Activated effector memory CD4-positive, alpha-beta T cell treated with anti-CD3 and anti-CD28 coated beads, Interleukin-2, amount 50 U/mL, for 16 hours (primary cell): ENCODE data around the gene TRNT1.

Experiments
- DNase-seq: peaks from one replicate; pipeline ENCODE4 v3.0.0-alpha.2; 2020

TRNT1 gene

GRCh38 chr3:3126477-3127431 is at the start of gene TRNT1:
Gene TRNT1, plus strand, starts transcription at chr3:3126940. Its CDS starts 2,101 bp downstream, at chr3:3129041.
- DNase-seq = peak; percentile 98

DNA sequence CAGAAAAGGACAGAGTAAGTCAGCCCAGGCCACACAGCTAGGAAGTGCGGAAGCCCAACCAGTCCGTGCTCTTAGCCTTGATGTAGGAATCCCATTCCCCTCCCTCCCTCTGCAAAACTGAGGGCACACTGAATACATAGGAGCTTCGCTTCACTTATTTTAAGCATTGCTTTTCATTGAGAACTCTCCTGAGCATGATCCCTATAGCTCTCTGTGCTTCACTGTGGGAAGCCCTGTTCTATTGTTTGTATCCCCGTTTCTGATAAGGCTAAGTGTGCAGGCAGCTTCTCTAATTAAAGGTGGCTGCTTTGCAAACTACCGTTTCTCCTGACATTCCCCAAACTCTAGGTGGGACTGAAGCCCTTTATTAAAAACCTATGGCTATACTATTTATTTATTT is 46.4 kb upstream of the TRNT1 start:
- no peak for DNase-seq

- no peak for DNase-seq
Measured at GRCh38 chr3:3081381-3082233, 45.1 kb upstream of the TRNT1 start.

GRCh38 chr3:3082234-3082924 is 44.4 kb upstream of the TRNT1 start:
- no peak for DNase-seq

GRCh38 chr3:3084890-3085289 is 41.9 kb upstream of the TRNT1 start:
- no peak for DNase-seq

GRCh38 chr3:3085782-3086181 is 41.0 kb upstream of the TRNT1 start:
- no peak for DNase-seq

DNA sequence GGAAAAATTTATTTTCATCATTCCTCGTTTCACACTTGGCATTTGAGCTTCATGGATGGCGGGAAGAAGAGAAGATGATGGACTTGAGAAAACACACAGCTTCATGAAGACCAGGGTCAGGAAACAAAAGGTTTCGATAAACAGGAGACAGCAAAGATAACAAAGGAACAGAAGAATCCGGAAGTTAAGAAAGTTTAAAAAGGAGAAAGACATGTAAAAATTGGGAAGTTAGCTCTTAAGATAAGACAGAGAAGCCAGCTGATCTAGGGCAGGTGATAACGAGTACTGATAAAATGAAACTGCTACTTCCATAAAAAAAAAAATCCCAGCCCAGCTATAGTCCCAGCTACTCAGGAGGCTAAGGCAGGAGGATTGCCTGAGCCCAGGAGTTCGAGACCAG is 40.5 kb upstream of the TRNT1 start:
- no peak for DNase-seq

DNA sequence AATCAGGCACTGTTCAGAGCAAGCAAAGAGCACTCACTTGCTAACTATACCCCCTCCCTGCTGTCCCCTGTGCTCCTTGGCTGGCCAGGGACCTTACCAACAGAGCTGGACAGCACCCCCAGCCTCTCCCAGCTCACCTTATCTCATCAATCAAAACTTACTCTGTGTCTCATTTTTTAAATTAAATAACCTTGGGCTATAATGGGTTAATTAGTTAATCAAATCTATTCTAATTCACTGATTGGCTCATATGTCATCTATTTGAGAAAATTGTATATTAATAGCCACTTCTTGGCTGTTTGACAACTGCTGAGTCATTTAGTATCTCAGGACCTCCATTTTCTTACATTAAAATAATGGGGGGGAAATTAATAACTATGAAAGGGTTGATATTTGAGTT is 39.5 kb upstream of the TRNT1 start:
- no peak for DNase-seq

GRCh38 chr3:3087716-3088465 is 38.8 kb upstream of the TRNT1 start:
- no peak for DNase-seq

- no peak for DNase-seq
Measured at GRCh38 chr3:3089017-3089416, 37.7 kb upstream of the TRNT1 start.

DNA sequence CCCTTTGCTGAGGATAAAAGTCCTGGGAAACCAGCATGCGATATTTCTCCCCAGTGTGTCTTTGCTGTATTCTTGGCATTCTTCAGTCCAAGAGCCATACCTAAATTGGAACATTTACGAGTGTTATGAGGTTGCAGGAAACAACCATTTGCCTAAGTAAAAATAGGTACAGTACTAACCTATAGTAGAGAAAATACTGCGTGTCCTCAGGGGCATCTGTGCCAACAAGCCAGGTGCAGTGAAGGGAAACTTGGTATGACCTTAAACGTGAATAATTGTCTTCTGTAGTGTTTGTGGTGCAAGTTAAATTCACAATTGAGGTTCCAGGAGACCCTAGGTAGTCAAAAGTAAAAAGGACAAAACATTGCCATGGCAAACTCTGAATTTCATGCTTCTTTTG is 28.8 kb upstream of the TRNT1 start:
- DNase-seq = no peak

DNA sequence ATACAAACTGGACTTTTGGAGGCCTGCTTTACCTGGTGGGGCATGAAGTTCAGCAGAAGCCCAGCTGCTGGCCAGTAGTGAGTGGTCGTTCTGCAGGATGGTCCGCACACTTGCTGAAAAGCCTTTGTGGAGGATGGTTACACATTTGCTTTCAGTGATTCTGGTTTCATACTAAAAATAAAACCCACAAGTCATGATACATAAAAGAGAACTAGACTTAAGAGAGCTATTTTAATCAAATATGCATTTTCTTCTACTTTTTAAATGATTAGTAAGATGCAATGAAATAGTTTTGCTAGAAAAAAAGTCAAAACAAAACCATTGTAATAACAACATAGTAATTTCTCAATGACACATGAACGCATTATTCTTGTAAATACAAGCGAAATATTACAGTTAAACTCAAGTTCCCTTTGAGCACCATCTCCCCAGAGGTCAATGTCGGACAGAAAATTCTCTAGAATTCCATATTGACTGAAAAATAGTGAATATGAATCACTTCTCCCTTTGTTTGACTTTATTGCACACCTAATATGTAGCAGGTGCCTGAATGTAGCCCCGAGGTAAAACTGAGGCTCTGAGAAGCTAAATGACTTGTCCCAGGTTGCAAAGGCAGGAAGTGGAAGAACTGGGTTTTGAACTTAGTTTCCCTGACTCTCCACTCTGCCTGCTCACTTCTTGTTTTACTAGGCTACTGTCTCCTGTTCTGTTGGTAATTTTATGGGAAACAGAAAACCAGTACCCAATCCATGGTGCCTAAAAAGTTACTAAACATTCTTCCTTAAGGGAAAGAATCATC is 24.9 kb upstream of the TRNT1 start:
- DNase-seq = no peak

- no peak for DNase-seq
Measured at GRCh38 chr3:3102751-3103150, 24.0 kb upstream of the TRNT1 start.

GRCh38 chr3:3105246-3105645 is 21.5 kb upstream of the TRNT1 start:
- DNase-seq = no peak

GRCh38 chr3:3105815-3106214 is 20.9 kb upstream of the TRNT1 start:
- DNase-seq = no peak

DNA sequence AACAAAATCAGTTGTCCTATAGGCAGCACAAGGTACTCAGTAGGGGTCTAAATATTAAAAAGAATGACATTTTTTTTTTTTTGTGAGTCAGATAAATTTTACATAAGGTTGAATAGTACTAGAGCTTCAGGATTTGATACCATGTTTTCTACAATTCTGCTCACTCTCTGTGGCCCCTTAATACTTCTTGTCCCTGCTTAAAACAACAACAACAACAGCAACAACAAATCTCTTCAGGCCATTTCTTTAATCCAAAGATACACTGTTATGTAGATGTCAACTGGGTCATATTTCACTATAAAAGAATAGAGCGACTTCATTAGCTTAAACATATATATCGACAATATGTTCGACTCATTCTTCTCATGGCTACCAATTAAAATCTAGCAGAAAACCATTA is 19.6 kb upstream of the TRNT1 start:
- DNase-seq = no peak

- DNase-seq = no peak
Measured at GRCh38 chr3:3107858-3108257, 18.9 kb upstream of the TRNT1 start.

DNA sequence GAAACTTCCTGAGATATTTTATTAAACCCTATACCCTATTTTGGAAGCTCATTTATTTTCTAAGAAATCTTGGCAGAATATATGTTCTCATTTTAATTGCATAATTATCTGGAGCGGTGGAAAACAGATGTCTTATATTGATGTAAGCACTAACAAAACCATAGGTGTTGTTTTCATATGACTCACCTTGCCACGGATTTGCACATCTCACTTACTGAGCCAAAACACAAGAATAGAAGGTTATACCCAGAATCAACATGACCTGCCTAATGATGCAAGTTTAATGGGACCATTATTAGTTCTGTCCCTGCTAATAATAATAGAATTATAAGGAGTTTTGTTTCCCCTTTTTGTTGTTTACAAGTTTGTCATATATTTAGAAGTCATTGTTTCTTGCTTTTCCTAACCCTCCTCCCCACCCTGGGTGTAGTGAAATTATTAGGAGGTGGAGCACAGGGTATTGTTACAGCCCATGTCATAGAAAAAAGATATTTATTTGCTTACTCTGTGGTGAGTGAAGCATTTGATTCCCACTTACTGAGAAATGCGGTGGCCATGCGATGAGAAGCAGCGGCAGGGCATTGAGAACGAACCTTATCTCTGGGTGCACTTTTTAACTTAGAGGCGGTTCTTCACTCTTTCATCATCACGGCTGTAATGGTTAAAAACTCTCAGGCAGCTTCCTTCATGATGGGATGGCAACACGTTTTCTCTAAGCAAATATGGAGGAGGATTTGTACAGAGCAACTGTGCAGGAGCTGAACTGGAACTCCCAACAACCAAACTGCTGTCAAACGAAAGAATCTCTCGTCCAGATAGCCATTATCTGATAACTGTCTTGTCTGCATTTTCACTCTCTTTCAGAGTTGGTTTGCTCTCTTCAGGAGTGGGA is 17.1 kb upstream of the TRNT1 start:
- DNase-seq = no peak

- no peak for DNase-seq
Measured at GRCh38 chr3:3110299-3110630, 16.5 kb upstream of the TRNT1 start, which contains the start of gene IL5RA. Gene IL5RA, minus strand, starts transcription at chr3:3110374. Its CDS starts 5,390 bp downstream, at chr3:3104984.

DNA sequence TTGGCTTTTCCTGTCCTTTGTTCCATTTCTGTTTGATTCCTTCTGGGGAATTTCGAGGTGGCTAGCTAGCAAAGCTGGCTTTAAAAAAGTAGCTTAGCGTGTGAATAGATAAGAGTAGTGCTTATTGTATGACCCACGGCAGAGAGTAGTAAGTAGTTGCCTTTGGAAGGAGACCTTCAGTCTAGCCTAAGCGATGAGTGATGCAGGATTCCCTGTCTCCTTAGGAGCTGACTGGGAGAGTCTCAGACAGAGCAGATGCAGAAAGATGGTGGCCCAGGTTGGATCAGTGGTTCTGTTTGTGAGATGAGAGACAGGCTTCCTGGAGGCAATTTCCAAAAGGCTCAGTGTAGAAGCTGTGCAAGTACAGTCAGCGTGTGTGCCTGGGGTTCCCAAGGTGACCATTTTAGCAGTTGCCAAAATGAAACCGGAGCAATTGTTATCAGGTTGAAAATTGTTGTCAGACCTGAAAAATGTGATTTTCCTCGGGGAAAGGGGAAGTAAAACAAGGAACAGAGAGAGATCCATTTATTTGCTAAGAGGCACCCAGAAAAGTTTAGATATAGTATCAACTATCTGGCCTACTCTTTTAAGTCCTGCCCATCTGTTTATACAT is 15.9 kb upstream of the TRNT1 start:
- no peak for DNase-seq
